Bronchial epithelial cell (primary cell): ENCODE data around the gene PLEKHG2. TPM values are rescaled to one million over a fixed set of nuclear protein-coding genes. Genes with fewer than 3 reads are reported as not detected.

Experiments used
- DNase-seq: peaks from one replicate; pipeline ENCODE4 v3.0.0-alpha.2; 2010; ENCODE audit warnings: low read depth
- FAIRE-seq: peaks from 2 replicates; lab custom pipeline; 2011; peaks lifted over from hg19 to GRCh38; lab: Jason Lieb, UNC
- H3K27me3 ChIP-seq: 2 replicates; pipeline ENCODE4 v1.5.1; 2011; ENCODE audit warnings: low read length; ENCODE audit not compliant: control insufficient read depth, insufficient read depth
- H3K36me3 ChIP-seq: 2 replicates; pipeline ENCODE4 v1.5.1; 2011; ENCODE audit warnings: low read length; ENCODE audit not compliant: control insufficient read depth, insufficient read depth
- H3K4me3 ChIP-seq: 2 replicates; pipeline ENCODE4 v1.5.1; 2011; ENCODE audit warnings: mild to moderate bottlenecking, low read depth, low read length, control low read depth
- total RNA-seq: library from RNA; depleted of rRNA; stranded (reverse); fragments of >200 nt; gene quantifications from 2 replicates; pipeline ENCODE4 v1.2.1, GENCODE V29; 2014
- TF ChIP-seq, protein P1 (sequence below): IDR thresholded peaks from 2 replicates; pipeline ENCODE4 v1.5.1; 2011; ENCODE audit warnings: mild to moderate bottlenecking, moderate library complexity, low read length, control low read depth, inconsistent platforms; ENCODE audit not compliant: insufficient read depth, severe bottlenecking

Gene PLEKHG2
- total RNA-seq, 1 donor from 2014 or later = 5.3 TPM

DNA sequence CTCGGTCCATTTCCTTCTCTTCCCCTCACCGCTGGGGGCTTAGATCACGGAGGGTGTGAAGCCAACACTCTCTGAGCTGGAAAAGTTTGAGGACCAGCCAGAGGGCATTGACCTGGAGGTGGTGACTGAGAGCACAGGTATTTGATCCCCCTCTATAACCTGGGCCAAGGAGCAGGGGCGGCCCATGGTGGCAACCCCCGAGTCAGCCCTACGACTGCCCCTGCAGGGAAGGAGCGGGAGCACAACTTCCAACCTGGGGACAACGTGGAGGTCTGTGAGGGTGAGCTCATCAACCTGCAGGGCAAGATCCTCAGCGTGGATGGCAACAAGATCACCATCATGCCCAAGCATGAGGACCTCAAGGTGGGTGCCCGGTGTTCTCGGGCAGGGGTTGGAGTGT is 56.6 kb downstream of the PLEKHG2 start:
- TF ChIP-seq, protein P1, sequence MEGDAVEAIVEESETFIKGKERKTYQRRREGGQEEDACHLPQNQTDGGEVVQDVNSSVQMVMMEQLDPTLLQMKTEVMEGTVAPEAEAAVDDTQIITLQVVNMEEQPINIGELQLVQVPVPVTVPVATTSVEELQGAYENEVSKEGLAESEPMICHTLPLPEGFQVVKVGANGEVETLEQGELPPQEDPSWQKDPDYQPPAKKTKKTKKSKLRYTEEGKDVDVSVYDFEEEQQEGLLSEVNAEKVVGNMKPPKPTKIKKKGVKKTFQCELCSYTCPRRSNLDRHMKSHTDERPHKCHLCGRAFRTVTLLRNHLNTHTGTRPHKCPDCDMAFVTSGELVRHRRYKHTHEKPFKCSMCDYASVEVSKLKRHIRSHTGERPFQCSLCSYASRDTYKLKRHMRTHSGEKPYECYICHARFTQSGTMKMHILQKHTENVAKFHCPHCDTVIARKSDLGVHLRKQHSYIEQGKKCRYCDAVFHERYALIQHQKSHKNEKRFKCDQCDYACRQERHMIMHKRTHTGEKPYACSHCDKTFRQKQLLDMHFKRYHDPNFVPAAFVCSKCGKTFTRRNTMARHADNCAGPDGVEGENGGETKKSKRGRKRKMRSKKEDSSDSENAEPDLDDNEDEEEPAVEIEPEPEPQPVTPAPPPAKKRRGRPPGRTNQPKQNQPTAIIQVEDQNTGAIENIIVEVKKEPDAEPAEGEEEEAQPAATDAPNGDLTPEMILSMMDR = no peak
- Histone ChIP-seq H3K4me3 (no peak overlapping the region), H3K36me3 (peaks cover 66% of the 10 kb centered on the region), H3K27me3 (no peaks in the 10 kb centered on the region)
- no peak for FAIRE-seq
- no peak for DNase-seq

DNA sequence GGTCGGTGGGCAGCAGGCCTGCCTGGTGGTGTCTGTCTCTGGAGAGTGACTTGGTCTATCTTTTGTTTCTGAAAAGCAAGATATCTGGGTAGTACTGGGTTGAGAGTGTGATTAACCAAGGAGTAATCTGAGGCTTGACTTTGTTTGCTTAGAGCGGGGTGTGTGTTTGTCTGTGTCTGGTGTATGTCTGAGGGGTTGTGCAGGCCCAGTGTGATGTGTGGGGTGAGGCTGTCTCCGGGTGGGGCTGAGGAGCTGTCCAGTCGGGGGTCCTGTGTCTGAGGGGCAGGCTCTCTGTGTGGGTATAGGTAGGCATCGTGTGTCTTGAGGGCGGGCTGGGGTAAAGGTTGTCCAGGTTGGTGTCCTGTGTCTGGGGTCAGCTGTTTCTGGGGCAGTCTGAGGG is 57.1 kb downstream of the PLEKHG2 start:
- FAIRE-seq (no peak), DNase-seq (no peak)
- Histone ChIP-seq H3K4me3 (no peak overlapping the region), H3K36me3 (peaks cover 70% of the 10 kb centered on the region), H3K27me3 (no peaks in the 10 kb centered on the region)
- TF ChIP-seq, protein P1 = no peak

DNA sequence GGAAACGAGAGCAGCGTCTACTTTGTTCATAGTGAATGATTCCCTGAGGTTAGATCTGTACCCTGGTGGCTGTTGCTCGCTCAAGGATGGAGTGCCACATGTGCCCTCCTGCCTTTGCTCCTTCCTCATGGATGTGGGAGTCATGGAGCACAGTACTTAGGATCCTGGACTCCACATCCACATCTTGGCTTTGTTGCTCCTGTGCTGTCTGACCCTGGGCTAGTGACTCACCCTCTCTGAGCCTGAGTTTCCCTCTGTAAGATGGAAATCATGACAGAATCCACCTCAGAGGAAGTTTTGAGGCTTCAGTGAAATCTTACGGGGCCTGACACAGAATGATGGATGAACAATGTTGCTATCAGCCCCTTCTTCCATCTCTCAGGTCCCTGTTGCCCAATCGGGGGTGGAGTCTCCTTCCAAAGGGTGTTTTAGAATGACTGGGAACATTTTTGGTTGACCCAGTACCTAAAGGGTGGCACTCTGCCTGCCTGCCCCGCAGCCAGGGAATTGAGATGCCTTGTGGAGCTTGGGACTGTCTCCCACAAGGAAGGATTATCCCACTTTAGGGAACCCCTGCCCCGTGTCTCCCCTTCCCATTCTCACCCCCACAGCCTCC is 58.4 kb downstream of the PLEKHG2 start:
- peaks cover 69% of the 10 kb centered on the region for H3K36me3 ChIP-seq
- H3K27me3 ChIP-seq = no peaks in the 10 kb centered on the region
- DNase-seq = no peak
- FAIRE-seq = no peak
- no peak overlapping the region for H3K4me3 ChIP-seq
- TF ChIP-seq, protein P1 = no peak

DNA sequence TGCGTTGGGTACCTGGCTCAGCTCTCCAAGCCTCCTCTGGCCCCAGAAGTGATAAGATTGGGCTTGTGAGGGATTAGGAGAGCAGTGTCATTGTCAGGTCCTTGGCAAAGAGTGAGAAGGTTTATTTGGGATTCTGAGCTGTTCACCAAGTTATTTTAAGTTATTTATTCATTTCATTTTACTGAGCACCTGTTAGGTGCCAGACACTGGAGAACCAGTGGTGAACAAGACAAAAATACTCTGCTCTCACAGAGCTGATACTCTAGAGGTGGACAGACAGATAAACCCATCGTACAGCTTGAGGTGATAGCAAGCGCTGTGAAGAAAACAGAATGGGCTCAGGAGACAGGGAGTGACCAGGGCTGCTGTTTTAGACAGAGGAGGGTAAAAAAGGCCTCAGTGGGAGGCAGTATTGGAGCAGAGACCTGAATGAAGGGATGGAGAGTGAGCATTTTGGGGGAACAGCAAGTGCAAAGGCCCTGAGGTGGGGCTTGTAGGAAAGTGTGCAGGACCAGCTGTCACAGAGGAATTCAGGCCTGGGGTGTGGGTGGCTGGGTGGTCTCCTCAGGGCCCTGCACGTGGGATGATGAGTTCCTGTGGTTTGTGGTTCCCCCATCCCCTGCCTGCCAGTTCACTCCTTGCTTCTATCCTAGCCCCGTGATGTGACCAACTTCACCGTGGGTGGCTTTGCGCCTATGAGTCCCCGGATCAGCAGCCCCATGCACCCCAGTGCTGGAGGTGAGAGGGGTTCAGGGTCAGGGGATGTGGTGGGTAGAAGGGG is 59.5 kb downstream of the PLEKHG2 start:
- H3K36me3 ChIP-seq = peaks cover 67% of the 10 kb centered on the region
- TF ChIP-seq, protein P1 = no peak
- no peak for FAIRE-seq
- DNase-seq = no peak
- H3K27me3 ChIP-seq = no peaks in the 10 kb centered on the region
- H3K4me3 ChIP-seq = no peak overlapping the region

DNA sequence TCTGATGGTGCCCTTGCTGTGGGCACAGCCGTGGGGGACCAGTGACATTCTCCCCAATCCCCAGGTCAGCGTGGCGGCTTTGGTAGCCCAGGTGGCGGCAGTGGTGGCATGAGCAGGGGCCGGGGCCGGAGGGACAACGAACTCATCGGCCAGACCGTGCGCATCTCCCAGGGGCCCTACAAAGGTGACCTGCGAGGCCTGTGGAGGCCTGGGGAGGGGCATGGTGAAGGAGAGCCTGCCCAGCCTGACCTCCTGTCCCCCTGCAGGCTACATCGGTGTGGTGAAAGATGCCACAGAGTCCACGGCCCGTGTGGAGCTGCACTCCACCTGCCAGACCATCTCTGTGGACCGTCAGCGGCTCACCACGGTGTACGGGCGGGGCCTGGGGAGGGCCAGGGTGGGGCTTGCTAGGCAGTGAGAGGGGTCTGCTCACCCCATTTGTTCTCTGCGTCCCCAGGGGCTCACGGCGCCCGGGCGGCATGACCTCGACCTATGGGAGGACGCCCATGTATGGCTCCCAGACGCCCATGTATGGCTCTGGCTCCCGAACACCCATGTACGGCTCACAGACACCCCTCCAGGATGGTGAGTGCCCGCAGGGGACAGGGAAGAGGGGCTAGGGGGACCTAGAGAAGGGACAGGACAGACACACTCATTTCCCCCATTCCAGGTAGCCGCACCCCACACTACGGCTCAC is 60.4 kb downstream of the PLEKHG2 start:
- FAIRE-seq = no peak
- no peaks in the 10 kb centered on the region for H3K27me3 ChIP-seq
- no peak for DNase-seq
- no peak overlapping the region for H3K4me3 ChIP-seq
- TF ChIP-seq, protein P1 = no peak
- peaks cover 64% of the 10 kb centered on the region for H3K36me3 ChIP-seq
